GM18526 (cell line): ENCODE data around the gene PTCRA.

Source experiments
- POLR2A ChIP-seq: IDR thresholded peaks from 3 replicates; pipeline ENCODE4 v1.6.1; 2011; ENCODE audit not compliant: insufficient read length; ENCODE audit errors: extremely low read depth

The PTCRA gene

GRCh38 chr6:42907336-42907735 is 8.5 kb upstream of the PTCRA start:
- no peak for TF ChIP-seq POLR2A

GRCh38 chr6:42909835-42910234 is 6.0 kb upstream of the PTCRA start:
- no peak for TF ChIP-seq POLR2A

- no peak for TF ChIP-seq POLR2A
These were observed 4.5 kb upstream of the PTCRA start for GRCh38 chr6:42911171-42912021.

- no peak for TF ChIP-seq POLR2A
These were observed 1.3 kb upstream of the PTCRA start for GRCh38 chr6:42914546-42914945.

GRCh38 chr6:42916288-42916687 is 435 bp downstream of the PTCRA start:
- no peak for TF ChIP-seq POLR2A

GRCh38 chr6:42921801-42922200 is 5.9 kb downstream of the PTCRA start:
- no peak for TF ChIP-seq POLR2A

- TF ChIP-seq POLR2A, result no peak
These were observed 7.8 kb downstream of the PTCRA start for GRCh38 chr6:42923666-42924065.

- TF ChIP-seq POLR2A, result no peak
These were observed 9.5 kb downstream of the PTCRA start for GRCh38 chr6:42925248-42925857.

- TF ChIP-seq POLR2A, result peak; percentile 79
These were observed 13.3 kb downstream of the PTCRA start, which contains the start of gene CNPY3 for GRCh38 chr6:42928986-42929820. Gene CNPY3 (plus strand): TSS chr6:42929480. CDS start chr6:42929571, 91 bp downstream.

GRCh38 chr6:42929821-42930360 is 14.0 kb downstream of the PTCRA start:
- TF ChIP-seq POLR2A, result peak; percentile 1

- no peak for TF ChIP-seq POLR2A
These were observed 16.6 kb downstream of the PTCRA start for GRCh38 chr6:42932412-42932811.

GRCh38 chr6:42933205-42933604 is 17.4 kb downstream of the PTCRA start:
- TF ChIP-seq POLR2A, result no peak

GRCh38 chr6:42935322-42935721 is 19.5 kb downstream of the PTCRA start:
- TF ChIP-seq POLR2A, result no peak

GRCh38 chr6:42936398-42936797 is 20.5 kb downstream of the PTCRA start:
- TF ChIP-seq POLR2A, result no peak
